IMR-90 (cell line): ENCODE measurements around the gene KIR3DL3. TPM values are rescaled to one million over a fixed set of nuclear protein-coding genes. Genes with fewer than 3 reads are reported as not detected.

Experiments used
- ATAC-seq: fragments of 200-7000 bp; cut with Tn5 transposase; 2 replicates; pipeline ENCODE4 v1.9.1; 2020; ENCODE audit warnings: low read depth, mild to moderate bottlenecking, moderate library complexity
- BruUV-seq: library from RNA; stranded (reverse); fragments of 400-500 nt; replicated peaks from 2 replicates; lab custom pipeline; 2021; lab: Mats Ljungman, UMichigan
- CTCF ChIA-PET: fragments of 300-600 bp; formaldehyde crosslinking; extraction: SDS; loops from one replicate; lab custom pipeline; 2021; ENCODE audit warnings: antibody characterized with exemption; lab: Yijun Ruan, JAX
- POLR2A ChIA-PET: fragments of 300-600 bp; sonication (Branson Sonifier 250); formaldehyde crosslinking; loops from one replicate; lab custom pipeline; 2022; ENCODE audit warnings: antibody characterized with exemption; ENCODE audit not compliant: unreplicated experiment; lab: Charles Lee
- DNase-seq: peaks from one replicate; pipeline ENCODE4 v3.0.0; 2013
- H2AFZ ChIP-seq: replicated peaks from 2 replicates; pipeline ENCODE3; 2013; ENCODE audit warnings: low read length, mild to moderate bottlenecking; ENCODE audit not compliant: poor library complexity
- H2AK5ac ChIP-seq: 2 replicates; pipeline ENCODE4 v1.6.1; 2013; ENCODE audit warnings: low read depth, low read length, inconsistent platforms
- H2AK9ac ChIP-seq: replicated peaks from 2 replicates; pipeline ENCODE3; 2013; ENCODE audit warnings: mild to moderate bottlenecking, low read depth, low read length, moderate library complexity; ENCODE audit not compliant: poor library complexity
- H2BK120ac ChIP-seq: 2 replicates; pipeline ENCODE4 v1.6.1; 2013; ENCODE audit warnings: low read depth, low read length, inconsistent platforms
- H2BK15ac ChIP-seq: 3 replicates; pipeline ENCODE4 v1.6.1; 2013; ENCODE audit warnings: low read depth, low read length, inconsistent platforms
- H2BK20ac ChIP-seq: 2 replicates; pipeline ENCODE4 v1.6.1; 2013; ENCODE audit warnings: low read depth, mild to moderate bottlenecking, inconsistent platforms, low read length, moderate library complexity
- H2BK5ac ChIP-seq: 2 replicates; pipeline ENCODE4 v1.6.1; 2013; ENCODE audit warnings: mild to moderate bottlenecking, low read depth, low read length, inconsistent platforms; ENCODE audit not compliant: poor library complexity, severe bottlenecking
- H3K14ac ChIP-seq: replicated peaks from 2 replicates; pipeline ENCODE4 v1.6.1; 2013; ENCODE audit warnings: low read depth, low read length, inconsistent platforms
- H3K18ac ChIP-seq: 2 replicates; pipeline ENCODE4 v1.6.1; 2013; ENCODE audit warnings: low read depth, low read length, control low read depth
- H3K23ac ChIP-seq: 2 replicates; pipeline ENCODE4 v1.6.1; 2013; ENCODE audit warnings: low read depth, low read length, inconsistent platforms
- H3K27ac ChIP-seq: 2 replicates; pipeline ENCODE4 v1.5.1; 2013; ENCODE audit warnings: mild to moderate bottlenecking, control low read depth, low read length; ENCODE audit not compliant: insufficient read depth
- H3K27me3 ChIP-seq: 2 replicates; pipeline ENCODE4 v1.6.1; 2013; ENCODE audit warnings: low read length; ENCODE audit not compliant: control insufficient read depth, insufficient read depth
- H3K36me3 ChIP-seq: 2 replicates; pipeline ENCODE4 v1.6.1; 2013; ENCODE audit warnings: low read length, mixed read lengths; ENCODE audit not compliant: control insufficient read depth, insufficient read depth
- H3K4ac ChIP-seq: 2 replicates; pipeline ENCODE4 v1.6.1; 2013; ENCODE audit warnings: low read depth, low read length, inconsistent platforms
- H3K4me1 ChIP-seq: 2 replicates; pipeline ENCODE4 v1.6.1; 2013; ENCODE audit warnings: low read length, mixed read lengths; ENCODE audit not compliant: control insufficient read depth, insufficient read depth
- H3K4me2 ChIP-seq: 2 replicates; pipeline ENCODE4 v1.6.1; 2013; ENCODE audit warnings: low read depth, mild to moderate bottlenecking, control low read depth, low read length, moderate library complexity
- H3K4me3 ChIP-seq: 2 replicates; pipeline ENCODE4 v1.5.1; 2013; ENCODE audit warnings: low read depth, mild to moderate bottlenecking, control low read depth, low read length, moderate library complexity; ENCODE audit not compliant: insufficient read depth
- H3K56ac ChIP-seq: 2 replicates; pipeline ENCODE4 v1.6.1; 2013; ENCODE audit warnings: low read length, inconsistent platforms; ENCODE audit not compliant: insufficient read depth; ENCODE audit errors: extremely low read depth
- H3K79me1 ChIP-seq, 2 experiments: 2 replicates each; pipeline ENCODE4 v1.6.1; 2013; ENCODE audit warnings: low read length in 2 of 2, inconsistent platforms in 1 of 2, low read depth in 1 of 2
- H3K9ac ChIP-seq: 2 replicates; pipeline ENCODE4 v1.6.1; 2013; ENCODE audit warnings: low read depth, low read length, control low read depth
- H3K9me1 ChIP-seq: 2 replicates; pipeline ENCODE4 v1.6.1; 2013; ENCODE audit warnings: low read length, inconsistent platforms; ENCODE audit not compliant: insufficient read depth
- H3K9me3 ChIP-seq: 2 replicates; pipeline ENCODE4 v1.6.1; 2013; ENCODE audit warnings: low read length; ENCODE audit not compliant: control insufficient read depth, insufficient read depth
- H4K20me1 ChIP-seq: 2 replicates; pipeline ENCODE4 v1.6.1; 2013; ENCODE audit warnings: low read length, inconsistent platforms; ENCODE audit not compliant: insufficient read depth
- H4K5ac ChIP-seq: 2 replicates; pipeline ENCODE4 v1.6.1; 2013; ENCODE audit warnings: mild to moderate bottlenecking, low read depth, low read length, control low read depth
- H4K8ac ChIP-seq, 2 experiments: 2 replicates each; pipeline ENCODE4 v1.6.1; 2013; ENCODE audit warnings: low read depth in 2 of 2, low read length in 2 of 2, control low read depth in 1 of 2, inconsistent platforms in 1 of 2
- H4K91ac ChIP-seq: 2 replicates; pipeline ENCODE4 v1.6.1; 2013; ENCODE audit warnings: low read depth, low read length, inconsistent platforms; ENCODE audit not compliant: insufficient read depth
- BHLHE40 ChIP-seq: fragments of 150-350 bp; IDR thresholded peaks from 2 replicates; pipeline ENCODE4 v1.6.1; 2016; ENCODE audit warnings: mild to moderate bottlenecking, low read depth, low read length
- CEBPB ChIP-seq: IDR thresholded peaks from 2 replicates; pipeline ENCODE4 v1.6.1; 2012; ENCODE audit warnings: low read depth, low read length, improper control_type of control experiment
- CHD1 ChIP-seq: IDR thresholded peaks from 2 replicates; pipeline ENCODE4 v1.6.1; 2012; ENCODE audit warnings: low read depth, low read length, improper control_type of control experiment
- CTCF ChIP-seq: conservative IDR thresholded peaks from 2 replicates; pipeline ENCODE4 v1.5.1; 2012; ENCODE audit warnings: mild to moderate bottlenecking, low read depth, low read length, improper control_type of control experiment
- ELK1 ChIP-seq: fragments of 150-350 bp; IDR thresholded peaks from 2 replicates; pipeline ENCODE4 v1.6.1; 2016; ENCODE audit warnings: low read depth, mild to moderate bottlenecking, low read length, moderate library complexity, borderline replicate concordance
- FOS ChIP-seq: fragments of 150-350 bp; IDR thresholded peaks from 2 replicates; pipeline ENCODE4 v1.6.1; 2016; ENCODE audit warnings: low read depth, low read length
- MAFK ChIP-seq: IDR thresholded peaks from 2 replicates; pipeline ENCODE4 v1.6.1; 2012; ENCODE audit warnings: low read depth, low read length, improper control_type of control experiment
- MAZ ChIP-seq: IDR thresholded peaks from 2 replicates; pipeline ENCODE4 v1.6.1; 2012; ENCODE audit warnings: low read depth, mild to moderate bottlenecking, low read length, improper control_type of control experiment, moderate library complexity, borderline replicate concordance
- MXI1 ChIP-seq: IDR thresholded peaks from 2 replicates; pipeline ENCODE4 v1.6.1; 2012; ENCODE audit warnings: low read depth, mild to moderate bottlenecking, low read length, moderate library complexity, borderline replicate concordance
- NFE2L2 ChIP-seq: fragments of 150-350 bp; IDR thresholded peaks from 2 replicates; pipeline ENCODE4 v1.6.1; 2016; ENCODE audit warnings: low read depth, mild to moderate bottlenecking, low read length
- POLR2A ChIP-seq: IDR thresholded peaks from 2 replicates; pipeline ENCODE4 v1.6.1; 2012; ENCODE audit warnings: mild to moderate bottlenecking, low read depth, low read length
- RAD21 ChIP-seq: IDR thresholded peaks from 2 replicates; pipeline ENCODE4 v1.6.1; 2012; ENCODE audit warnings: low read length, improper control_type of control experiment
- RCOR1 ChIP-seq: IDR thresholded peaks from 2 replicates; pipeline ENCODE4 v1.6.1; 2012; ENCODE audit warnings: mild to moderate bottlenecking, low read length, improper control_type of control experiment; ENCODE audit not compliant: insufficient replicate concordance
- RFX5 ChIP-seq: IDR thresholded peaks from 2 replicates; pipeline ENCODE4 v1.8.0; 2012; ENCODE audit warnings: low read depth, mild to moderate bottlenecking, low read length, moderate library complexity
- SMC3 ChIP-seq: fragments of 150-350 bp; IDR thresholded peaks from 2 replicates; pipeline ENCODE4 v1.6.1; 2016; ENCODE audit warnings: low read depth, mild to moderate bottlenecking, antibody characterized with exemption, low read length, moderate library complexity
- USF2 ChIP-seq: fragments of 150-350 bp; IDR thresholded peaks from 2 replicates; pipeline ENCODE4 v1.6.1; 2017; ENCODE audit warnings: mild to moderate bottlenecking, antibody characterized with exemption, low read length, low read depth
- WGBS, 2 experiments: methylation state at CpG; one replicate each; pipeline versions ENCODE4 v1.1.5 to v1.1.7; 2013; ENCODE audit warnings: missing lambda C conversion rate in 2 of 2; ENCODE audit not compliant: insufficient read length in 1 of 2; ENCODE audit errors: extremely low coverage in 2 of 2; 5-methylcytosine and 5-hydroxymethylcytosine counted together
- dilution Hi-C: fragments of 300-500 bp; cut with HindIII; formaldehyde crosslinking; loops from one replicate; pipeline ENCODE4 v1.14.3; 2018; ENCODE audit warnings: low sequenced_read_pairs; ENCODE audit not compliant: unreplicated experiment
- in situ Hi-C: fragments of 300-500 bp; cut with MboI; formaldehyde crosslinking; loops from 3 replicates; pipeline ENCODE4 v1.14.3; 2019; ENCODE audit warnings: low sequenced_read_pairs, inconsistent platforms, mixed read lengths
- intact Hi-C: fragments of 100-400 bp; cut with micrococcal nuclease; formaldehyde crosslinking; loops from 2 replicates; pipeline ENCODE4 v1.10.0; 2022
- polyA plus RNA-seq, 3 experiments: library from polyadenylated mRNA; depleted of rRNA; stranded (reverse); fragments of >200 nt; gene quantifications; 2 replicates each; pipeline ENCODE4 v1.2.3, GENCODE V29; 2012; ENCODE audit warnings: low replicate concordance in 1 of 3
- total RNA-seq: library from RNA; depleted of rRNA; stranded (reverse); fragments of >200 nt; gene quantifications from 2 replicates; pipeline ENCODE4 v1.2.3, GENCODE V29; 2012

KIR3DL3 gene
- total and polyA plus RNA-seq, 2 of the 4 experiments (the other 2 are of a cell fraction), result not detected

- H3K4ac ChIP-seq, result no peak overlapping the region
- no peak overlapping the region for H4K5ac ChIP-seq
- no peaks in the 10 kb centered on the region for H3K36me3 ChIP-seq
- no peak overlapping the region for H2AFZ ChIP-seq
- intact Hi-C loops, result no loop called here
- 20% methylated on average over 1 of the region's 8 CpGs; no CpG with 5 or more reads in 1 of the 2 experiments for WGBS, 2 experiments
- no peak for ATAC-seq
- H3K56ac ChIP-seq, result no peak overlapping the region
- H2BK20ac ChIP-seq, result no peak overlapping the region
- H3K27ac ChIP-seq, result no peak overlapping the region
- no peak overlapping the region for H3K9ac ChIP-seq
- no peaks in the 10 kb centered on the region for H3K9me1 ChIP-seq
- no peaks in the 10 kb centered on the region for H3K79me1 ChIP-seq
- BruUV-seq, result no TSS peak
- no peak overlapping the region for H3K18ac ChIP-seq
- H4K20me1 ChIP-seq, result no peaks in the 10 kb centered on the region
- no peak overlapping the region for H2BK120ac ChIP-seq
- H3K4me2 ChIP-seq, result no peak overlapping the region
- no peaks in the 10 kb centered on the region for H3K27me3 ChIP-seq
- H2BK15ac ChIP-seq, result no peak overlapping the region
- H3K14ac ChIP-seq, result no peak overlapping the region
- POLR2A ChIA-PET, result no interaction called here
- peaks cover 25% of the 10 kb centered on the region for H3K9me3 ChIP-seq
- no peak overlapping the region for H3K4me3 ChIP-seq
- H4K8ac ChIP-seq, result no peak overlapping the region
- CTCF ChIA-PET, result no interaction called here
- in situ Hi-C loops, result no loop called here
- dilution Hi-C loops, result no loop called here
- DNase-seq, result no peak
- H4K91ac ChIP-seq, result no peak overlapping the region
- TF ChIP-seq SMC3, result no peak
- TF ChIP-seq RCOR1, result no peak
- no peak for TF ChIP-seq MXI1
- no peak for TF ChIP-seq USF2
- TF ChIP-seq MAZ, result no peak
- no peak for TF ChIP-seq MAFK
- no peak for TF ChIP-seq NFE2L2
- no peak for TF ChIP-seq RAD21
- no peak for TF ChIP-seq CHD1
- TF ChIP-seq CEBPB, result no peak
- no peak for TF ChIP-seq CTCF
- no peak for TF ChIP-seq POLR2A
- no peak for TF ChIP-seq RFX5
- no peak for TF ChIP-seq ELK1
- no peak for TF ChIP-seq FOS
- no peak for TF ChIP-seq BHLHE40
- no peak overlapping the region for H2AK9ac ChIP-seq
- H2AK5ac ChIP-seq, result no peak overlapping the region
- H2BK5ac ChIP-seq, result no peak overlapping the region
- H3K4me1 ChIP-seq, result no peaks in the 10 kb centered on the region
- no peak overlapping the region for H3K23ac ChIP-seq
Observed at GRCh38 chr19:54731191-54731590, 6.9 kb downstream of the KIR3DL3 start.
